K562 (cell line): ENCODE results near the gene POP5. TPM values are rescaled to one million over a fixed set of nuclear protein-coding genes. Genes with fewer than 3 reads are reported as not detected.
A peak's percentile ranks its signal among the peaks of the same experiment; 100 is the strongest.

ENCODE experiments used
- ATAC-seq: fragments of 200-7000 bp; cut with Tn5 transposase; 3 replicates; pipeline ENCODE4 v1.9.1; 2020; ENCODE audit warnings: moderate library complexity
- BruUV-seq: library from RNA; stranded (reverse); fragments of 400-500 nt; replicated peaks from 2 replicates; lab custom pipeline; 2021; lab: Mats Ljungman, UMichigan
- CTCF ChIA-PET: fragments of 300-600 bp; formaldehyde crosslinking; extraction: SDS; loops from one replicate; lab custom pipeline; 2021; ENCODE audit warnings: low intra/inter-chr PET ratio; lab: Yijun Ruan, JAX
- POLR2A ChIA-PET: fragments of 300-600, 350-650 bp; sonication (Branson Sonifier 250); formaldehyde crosslinking; extraction: SDS; loops from one replicate; lab custom pipeline; 2021; ENCODE audit warnings: antibody characterized with exemption, inconsistent platforms; lab: Yijun Ruan, JAX
- DNase-seq, 4 experiments: peaks; one replicate each; pipeline versions ENCODE4 v3.0.0 to v3.0.0-alpha.2; 2011 to 2018; ENCODE audit warnings: low spot score in 3 of 4, mixed read lengths in 3 of 4; ENCODE audit errors: extremely low read depth in 1 of 4
- FAIRE-seq: peaks from 2 replicates; lab custom pipeline; 2011; peaks lifted over from hg19 to GRCh38; lab: Jason Lieb, UNC
- H2AFZ ChIP-seq: 2 replicates; pipeline ENCODE4 v1.6.0; 2011; ENCODE audit warnings: low read depth, low read length, control low read depth, inconsistent platforms
- H3K27ac ChIP-seq: fragments of 200-600 bp; 3 replicates; pipeline ENCODE4 v1.8.0; 2011; ENCODE audit warnings: low read depth, mild to moderate bottlenecking, control low read depth, inconsistent platforms, low read length, moderate library complexity, mixed read lengths; ENCODE audit errors: extremely low read depth
- H3K27me3 ChIP-seq, 2 experiments: fragments of 300-600 bp in 1 of 2; 2 replicates in 1 of 2; 3 replicates in 1 of 2; pipeline versions ENCODE4 v1.6.0 to v1.8.0; 2011; ENCODE audit warnings: inconsistent platforms in 2 of 2, low read length in 2 of 2, mild to moderate bottlenecking in 1 of 2, mixed read lengths in 1 of 2, moderate library complexity in 1 of 2; ENCODE audit not compliant: control insufficient read depth in 2 of 2, insufficient read depth in 2 of 2
- H3K36me3 ChIP-seq: fragments of 300-600 bp; 3 replicates; pipeline ENCODE4 v1.8.0; 2011; ENCODE audit warnings: mild to moderate bottlenecking, low read length, inconsistent platforms; ENCODE audit not compliant: control insufficient read depth, insufficient read depth
- H3K4me1 ChIP-seq, 2 experiments: fragments of 200-600 bp in 1 of 2; replicated peaks in 1 of 2; 2 replicates in 1 of 2; 3 replicates in 1 of 2; pipeline versions ENCODE4 v1.5.1 to v1.8.0; 2011; ENCODE audit warnings: inconsistent platforms in 2 of 2, low read length in 2 of 2, mild to moderate bottlenecking in 1 of 2, mixed read lengths in 1 of 2, moderate library complexity in 1 of 2; ENCODE audit not compliant: control insufficient read depth in 2 of 2, insufficient read depth in 2 of 2
- H3K4me2 ChIP-seq: 2 replicates; pipeline ENCODE4 v1.6.1; 2011; ENCODE audit warnings: low read length, control low read depth, inconsistent platforms, mixed read lengths; ENCODE audit not compliant: insufficient read depth
- H3K4me3 ChIP-seq: fragments of 200-600 bp; sonication (generic), shearing (Covaris generic); 2 replicates; pipeline ENCODE4 v1.5.1; 2016; ENCODE audit warnings: control low read depth, inconsistent platforms
- H3K79me2 ChIP-seq: fragments of 200-600 bp; 3 replicates; pipeline ENCODE4 v1.8.0; 2011; ENCODE audit warnings: low read length, inconsistent platforms; ENCODE audit not compliant: control insufficient read depth, insufficient read depth
- H3K9ac ChIP-seq, 2 experiments: 2 replicates each; pipeline versions ENCODE4 v1.6.0 to v1.6.1; 2011; ENCODE audit warnings: low read depth in 2 of 2, low read length in 2 of 2, control low read depth in 1 of 2, inconsistent platforms in 1 of 2, mild to moderate bottlenecking in 1 of 2, mixed read lengths in 1 of 2; ENCODE audit not compliant: insufficient read depth in 1 of 2
- H3K9me1 ChIP-seq: one replicate; pipeline ENCODE4 v1.6.0; 2011; ENCODE audit warnings: inconsistent platforms, mild to moderate bottlenecking, low read length, moderate library complexity; ENCODE audit not compliant: control insufficient read depth, insufficient read depth
- H3K9me3 ChIP-seq: replicated peaks from 2 replicates; pipeline ENCODE4 v1.5.1; 2011; ENCODE audit warnings: low read depth, low read length, inconsistent platforms; ENCODE audit not compliant: control insufficient read depth, insufficient read depth
- H4K20me1 ChIP-seq: replicated peaks from 2 replicates; pipeline ENCODE4 v1.6.1; 2011; ENCODE audit warnings: low read length, inconsistent platforms, mixed read lengths; ENCODE audit not compliant: control insufficient read depth, insufficient read depth
- DACH1 ChIP-seq: fragments of 450-650 bp; IDR thresholded peaks from 2 replicates; pipeline ENCODE4 v1.6.1; 2018; ENCODE audit not compliant: partially characterized antibody
- E2F4 ChIP-seq: sonication (generic); formaldehyde crosslinking; IDR thresholded peaks from 2 replicates; pipeline ENCODE4 v1.8.0; 2022; ENCODE audit warnings: mild to moderate bottlenecking, low read depth, missing genetic modification reagents
- ILF3 ChIP-seq: fragments of 450-650 bp; IDR thresholded peaks from 2 replicates; pipeline ENCODE4 v1.6.1; 2018; ENCODE audit warnings: antibody characterized with exemption, mild to moderate bottlenecking, moderate library complexity, borderline replicate concordance
- RBBP5 ChIP-seq: fragments of 200-600 bp; sonication (generic); IDR thresholded peaks from 2 replicates; pipeline ENCODE4 v1.6.1; 2012; ENCODE audit warnings: borderline replicate concordance, mild to moderate bottlenecking, low read length, control low read depth, inconsistent platforms; ENCODE audit not compliant: insufficient read depth, poor library complexity, severe bottlenecking
- RBM14 ChIP-seq: fragments of 200-400 bp; formaldehyde crosslinking; IDR thresholded peaks from 2 replicates; pipeline ENCODE4 v1.6.1; 2018; ENCODE audit warnings: low read depth, mild to moderate bottlenecking, low read length, moderate library complexity, borderline replicate concordance; ENCODE audit not compliant: insufficient read depth
- SMARCC2 ChIP-seq: fragments of 450-650 bp; IDR thresholded peaks from 2 replicates; pipeline ENCODE4 v1.6.1; 2017; ENCODE audit warnings: antibody characterized with exemption, moderate library complexity, mild to moderate bottlenecking, low read depth
- STAT5B ChIP-seq: fragments of 250-450 bp; sonication (Bioruptor Pico); IDR thresholded peaks from 2 replicates; pipeline ENCODE4 v1.8.0; 2021; ENCODE audit warnings: mild to moderate bottlenecking, inconsistent platforms
- ZBTB40 ChIP-seq, 2 experiments: fragments of 450-650 bp in 1 of 2; sonication (generic) in 1 of 2; formaldehyde crosslinking in 1 of 2; IDR thresholded peaks; 2 replicates each; pipeline versions ENCODE4 v1.7.1 to v1.9.0; 2016 to 2022; ENCODE audit warnings: inconsistent platforms in 1 of 2, mild to moderate bottlenecking in 1 of 2, missing genetic modification reagents in 1 of 2
- ZNF436 ChIP-seq: fragments of 250-450, 450-650 bp; sonication (Bioruptor Pico); formaldehyde crosslinking; IDR thresholded peaks from 2 replicates; pipeline ENCODE4 v1.7.0; 2020; ENCODE audit warnings: mild to moderate bottlenecking
- WGBS: fragments of 100-300 bp; shearing (Covaris generic); methylation state at CpG from one replicate; pipeline ENCODE4 v1.1.6; 2016; ENCODE audit warnings: low coverage, mixed read lengths; ENCODE audit not compliant: insufficient coverage; ENCODE audit errors: missing lambda C conversion rate; 5-methylcytosine and 5-hydroxymethylcytosine counted together
- in situ Hi-C: fragments of 300-500 bp; cut with MboI; formaldehyde crosslinking; loops from 4 replicates; pipeline ENCODE4 v1.15.0; 2018; ENCODE audit warnings: inconsistent platforms, mixed read lengths
- intact Hi-C: fragments of 100-400 bp; cut with micrococcal nuclease; formaldehyde crosslinking; loops from 2 replicates; pipeline ENCODE4 v1.14.2; 2022
- polyA plus RNA-seq, 8 experiments: library from polyadenylated mRNA; depleted of rRNA in 4 of 8; stranded (reverse) in 5 of 8; unstranded in 3 of 8; fragments of >200 nt; fragmentation: Nextera tagmentation in 2 of 8; fragmentation: Illumina TruSeq in 1 of 8; extraction: Ambion mirVana in 2 of 8; extraction: Trizol in 1 of 8; gene quantifications; 2 replicates each; pipeline versions ENCODE4 v1.2.1 to v1.2.3, GENCODE V29; 2011 to 2014; ENCODE audit warnings: inconsistent platforms in 1 of 8, missing spikeins in 1 of 8
- total RNA-seq, 7 experiments: library from RNA; depleted of rRNA in 6 of 7; stranded (reverse); fragments of >200 nt in 6 of 7; fragmentation: Illumina TruSeq in 2 of 7; extraction: Trizol in 2 of 7; gene quantifications; 2 replicates each; pipeline versions ENCODE4 v1.2.1 to v1.2.3, GENCODE V29; 2011 to 2021; ENCODE audit warnings: low replicate concordance in 1 of 7

POP5 gene
- total and polyA plus RNA-seq, 9 of the 15 experiments (the other 6 are each of a cell fraction or from before 2014, with no cell fraction given) = 57.5 to 253 (median 73.8) TPM

GRCh38 chr12:120584343-120585149 lies 3.3 kb upstream of the POP5 start:
- ATAC-seq = peak; percentile 71
- TF ChIP-seq E2F4 (CRISPR knock-in tag) = no peak
- no peak for TF ChIP-seq ZBTB40 (IDR thresholded peaks at IDR 0.05)
- no peak for TF ChIP-seq ZBTB40 (CRISPR knock-in tag; IDR thresholded peaks at IDR 0.05)
- no peak for TF ChIP-seq ZNF436
- no peak for TF ChIP-seq ILF3
- TF ChIP-seq RBM14 = no peak
- no peak for TF ChIP-seq RBBP5
- TF ChIP-seq SMARCC2 = no peak
- TF ChIP-seq DACH1 = peak; percentile 81
- TF ChIP-seq STAT5B (CRISPR knock-in tag) = no peak

More at GRCh38 chr12:120584343-120585149, 3.3 kb upstream of the POP5 start:
- Histone ChIP-seq H3K27ac (no peak overlapping the region), H3K9me3 (no peaks in the 10 kb centered on the region), H3K79me2 (peaks cover 12% of the 10 kb centered on the region; the same call in 2 of the 3 replicates), H3K4me1 (peaks cover 5 to 23% of the 10 kb centered on the region in 2 experiments; a peak in 3 of 5 replicates), H2AFZ (peak overlapping the region; percentile 85), H3K9ac (peak overlapping the region; percentile 48 to 89), H3K27me3 (peaks cover 7 to 8% of the 10 kb centered on the region in 2 experiments; a peak in 3 of 5 replicates), H3K4me3 (peak overlapping the region; percentile 37), H4K20me1 (no peaks in the 10 kb centered on the region), H3K4me2 (peak overlapping the region; percentile 69), H3K9me1 (no peaks in the 10 kb centered on the region), H3K36me3 (peaks cover 2% of the 10 kb centered on the region; the same call in 2 of the 3 replicates)
- in situ Hi-C loops = loop anchor here (5.0 kb wide), 1 partner anchor 128 kb away; the partner anchor contains the start of gene UNC119B
- DNase-seq (peak; percentile 71 to 74 (median 72)), FAIRE-seq (no peak)
- WGBS = 3% methylated on average over 53 of the region's 65 CpGs
- no TSS peak for BruUV-seq
- POLR2A ChIA-PET = interaction anchor here (1.2 kb wide), 1 partner anchor 318 kb away, joined by 4 read pairs; no protein-coding TSS in a partner anchor
- CTCF ChIA-PET = interaction anchor here (1.0 to 3.8 kb wide), 8 partner anchors 58 to 526 kb away, joined by 3 to 19 read pairs (median 8); no protein-coding TSS in a partner anchor
- intact Hi-C loops = loop anchor here (1.0 to 5.0 kb wide), 4 partner anchors 102 to 257 kb away; partner anchors contain the start of genes GATC, PLA2G1B, SRSF9 and TRIAP1
